CD4-positive, alpha-beta T cell treated with Interleukin-1 beta for 1 hour (primary cell): ENCODE results near the gene FLYWCH1.

ENCODE experiments used
- DNase-seq, 2 donors: peaks; one replicate each; pipeline ENCODE4 v3.0.0-alpha.2; 2020 to 2022

The FLYWCH1 gene

DNA sequence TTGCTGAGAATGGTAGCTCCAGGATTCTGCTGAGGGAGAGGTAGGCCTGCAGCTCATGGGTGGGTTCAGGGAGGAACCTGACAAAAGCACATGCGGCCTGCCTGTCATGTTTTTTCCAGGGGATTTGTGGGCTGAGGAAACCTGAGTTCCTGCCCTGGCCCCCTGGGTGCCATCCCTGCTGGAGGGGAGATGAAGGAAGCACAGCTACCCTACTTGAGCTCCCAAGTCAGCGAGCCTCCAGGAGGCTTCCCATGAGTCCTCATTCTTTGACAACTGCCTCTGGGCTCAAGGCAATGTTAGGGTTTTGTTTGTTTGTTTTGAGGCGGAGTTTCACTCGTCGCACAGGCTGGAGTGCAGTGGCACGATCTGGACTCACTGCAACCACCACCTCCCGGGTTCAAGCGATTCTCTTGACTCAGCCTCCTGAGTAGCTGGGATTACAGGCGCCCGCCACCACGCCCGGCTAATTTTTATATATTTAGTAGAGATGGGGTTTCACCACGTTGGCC lies 12.1 kb upstream of the FLYWCH1 start:
- no peak for DNase-seq

GRCh38 chr16:2900526-2901075 lies 11.1 kb upstream of the FLYWCH1 start:
- DNase-seq: no peak

DNA sequence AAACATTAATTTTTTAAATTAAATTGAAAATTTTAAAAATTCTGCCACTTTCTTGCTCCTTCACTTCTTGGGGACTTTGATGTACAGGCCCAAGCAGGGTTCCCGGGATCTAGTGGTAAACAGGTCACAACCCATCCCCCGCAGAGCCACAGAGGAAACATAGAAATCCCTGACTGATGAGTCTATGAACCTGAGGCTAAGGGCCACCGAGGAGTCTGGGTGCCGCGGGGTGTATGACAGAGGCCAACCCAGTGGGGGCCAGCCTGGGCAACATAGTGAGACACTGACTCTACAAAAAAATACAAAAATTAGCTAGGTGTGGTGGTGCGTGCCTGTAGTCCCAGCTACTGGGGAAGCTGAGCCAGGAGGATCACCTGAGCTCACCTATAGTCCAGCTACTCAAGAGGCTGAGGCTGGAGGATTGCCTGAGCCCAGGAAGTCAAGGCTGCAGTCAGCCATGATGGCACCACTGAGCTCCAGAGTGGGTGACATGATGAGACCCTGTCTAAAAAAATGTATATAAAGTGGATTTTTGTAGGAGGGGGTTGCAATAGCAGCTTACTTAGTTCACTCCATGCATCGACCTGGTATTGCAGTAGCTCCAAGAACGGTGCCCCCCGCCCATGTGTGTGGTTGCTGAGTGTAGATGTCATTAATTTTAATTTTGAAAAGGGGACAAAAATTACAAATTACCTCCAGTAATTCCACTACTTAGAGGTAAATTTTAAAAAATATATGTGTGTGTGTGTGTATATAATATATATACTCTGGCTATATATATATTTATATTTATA lies 9.2 kb upstream of the FLYWCH1 start:
- no peak for DNase-seq

GRCh38 chr16:2904100-2904921 lies 7.4 kb upstream of the FLYWCH1 start:
- peak; percentile 80 to 83 for DNase-seq

- no peak for DNase-seq
Measured at GRCh38 chr16:2904922-2905240, 6.8 kb upstream of the FLYWCH1 start.

GRCh38 chr16:2905241-2905987 lies 6.3 kb upstream of the FLYWCH1 start:
- DNase-seq: peak; percentile 94 to 95

- DNase-seq: no peak
Measured at GRCh38 chr16:2905988-2906387, 5.7 kb upstream of the FLYWCH1 start.

DNA sequence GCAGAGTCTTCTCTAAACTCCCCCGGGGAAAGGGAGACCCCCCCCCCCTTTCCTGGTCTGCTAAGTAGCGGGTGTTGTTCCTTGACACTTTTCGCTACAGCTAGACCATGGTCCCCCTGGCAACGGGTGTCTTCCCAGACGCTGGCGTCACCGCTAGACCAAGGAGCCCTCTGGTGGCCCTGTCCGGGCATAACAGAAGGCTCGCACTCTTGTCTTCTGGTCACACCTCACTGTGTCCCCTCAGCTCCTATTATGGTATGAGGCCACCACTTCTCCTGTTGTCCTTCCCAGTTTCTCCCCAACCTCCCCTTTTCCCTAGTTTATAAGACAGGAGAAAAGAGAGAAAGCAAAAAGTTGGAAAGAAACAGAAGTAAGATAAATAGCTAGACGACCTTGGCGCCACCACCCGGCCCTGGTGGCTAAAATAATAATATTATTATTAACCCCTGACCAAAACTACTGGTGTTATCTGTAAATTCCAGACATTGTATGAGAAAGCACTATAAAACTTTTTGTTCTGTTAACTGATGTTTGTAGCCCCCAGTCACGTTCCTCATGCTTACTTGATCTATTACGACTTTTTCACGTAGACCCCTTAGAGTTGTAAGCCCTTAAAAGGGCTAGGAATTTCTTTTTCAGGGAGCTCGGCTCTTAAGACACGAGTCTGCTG lies 4.5 kb upstream of the FLYWCH1 start:
- peak; percentile 72 to 79 for DNase-seq

DNA sequence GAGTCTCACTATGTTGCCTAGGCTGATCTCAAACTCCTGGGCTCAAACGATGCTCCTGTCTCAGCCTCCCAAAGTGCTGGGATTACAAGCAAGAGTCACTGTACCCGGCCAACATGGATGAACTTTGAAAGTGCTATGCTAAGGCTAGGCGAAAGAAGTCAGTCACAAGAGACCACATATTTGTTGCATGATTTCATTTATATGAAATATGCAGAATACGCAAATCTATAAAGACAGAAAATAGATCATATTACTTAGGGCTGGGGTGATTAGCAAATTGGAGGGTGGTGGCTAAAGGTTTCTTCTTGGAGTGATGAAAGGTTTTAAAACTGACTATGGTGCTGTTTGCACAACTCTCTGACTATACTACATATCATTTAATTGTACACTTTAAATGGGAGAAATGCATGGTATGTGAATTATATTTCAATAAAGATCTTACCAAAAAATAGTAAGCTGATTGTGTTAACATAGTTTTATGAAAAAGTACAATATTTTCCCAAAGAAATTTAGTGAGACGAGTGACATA lies 1.2 kb upstream of the FLYWCH1 start:
- no peak for DNase-seq

GRCh38 chr16:2912330-2913199 lies 834 bp downstream of the FLYWCH1 start:
- DNase-seq: peak; percentile 7 to 23

DNA sequence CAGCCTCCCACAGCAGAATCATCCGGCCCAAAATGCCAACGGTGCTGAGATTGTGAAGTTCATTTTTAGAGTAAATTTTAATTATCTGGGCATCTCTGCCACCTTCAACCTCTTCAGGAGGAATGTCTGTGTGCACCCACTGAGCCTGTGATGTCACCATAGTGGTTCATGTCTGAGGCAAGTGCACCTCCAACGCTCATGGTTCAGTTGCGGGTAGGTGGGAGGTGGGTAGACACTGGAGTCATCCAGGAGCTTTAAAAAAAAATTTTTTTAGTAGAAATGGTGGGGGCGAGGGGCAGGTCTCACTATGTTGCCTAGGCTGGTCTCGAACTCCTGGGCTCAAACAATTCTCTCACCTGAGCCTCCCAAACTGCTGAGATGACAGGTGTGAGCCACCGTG lies 1.9 kb downstream of the FLYWCH1 start:
- no peak for DNase-seq

- no peak for DNase-seq
Measured at GRCh38 chr16:2914233-2914632, 2.5 kb downstream of the FLYWCH1 start.

DNA sequence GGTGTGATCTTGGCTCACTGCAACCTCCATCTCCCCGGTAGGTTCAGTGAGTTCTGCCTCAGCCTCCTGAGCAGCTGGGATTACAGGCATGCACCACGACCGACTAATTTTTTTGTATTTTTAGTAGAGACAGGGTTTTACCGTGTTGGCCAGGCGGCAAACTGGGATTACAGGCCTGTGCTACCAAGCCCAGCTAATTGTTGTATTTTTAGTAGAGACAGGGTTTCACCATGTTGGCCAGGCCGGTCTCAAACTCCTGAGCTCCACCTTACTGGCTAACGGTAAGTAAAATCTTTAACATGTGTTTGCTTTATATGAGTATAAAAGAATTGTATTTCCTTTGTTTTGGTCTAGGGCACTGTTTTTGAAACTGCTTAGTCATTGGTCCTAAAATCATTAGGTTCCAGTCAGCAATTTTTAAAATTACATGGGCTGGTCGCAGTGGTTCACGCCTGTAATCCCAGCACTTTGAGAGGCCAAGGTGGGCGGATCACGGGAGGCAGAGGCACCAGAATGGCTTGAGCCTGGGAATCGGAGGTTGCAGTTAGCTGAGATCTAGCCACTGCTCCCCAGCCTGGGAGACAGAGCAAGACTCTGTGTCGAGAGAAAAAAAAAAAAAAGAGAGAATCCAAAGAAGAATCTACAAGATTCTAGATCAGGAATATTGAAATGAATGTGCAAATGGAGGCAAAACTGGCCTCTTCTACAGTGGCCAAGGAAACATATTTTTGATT lies 3.6 kb downstream of the FLYWCH1 start:
- no peak for DNase-seq

GRCh38 chr16:2919511-2920255 lies 8.0 kb downstream of the FLYWCH1 start:
- peak; percentile 59 to 77 for DNase-seq

DNA sequence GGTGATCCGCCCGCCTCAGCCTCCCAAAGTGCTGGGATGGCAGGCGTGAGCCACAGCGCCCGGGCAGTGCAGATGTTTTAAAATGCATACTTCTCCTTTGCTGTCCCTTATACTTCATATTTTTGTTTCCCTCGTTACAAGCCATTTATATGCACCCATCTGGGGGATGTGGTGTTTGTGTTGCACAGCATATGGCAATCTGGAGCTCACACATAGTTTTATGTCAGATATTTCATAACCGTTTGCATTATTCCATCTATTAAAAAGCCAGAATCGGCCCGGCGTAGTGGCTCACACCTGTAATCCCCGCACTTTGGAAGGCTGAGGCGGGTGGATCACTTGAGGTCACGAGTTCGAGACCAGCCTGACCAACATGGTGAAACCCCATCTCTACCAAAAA lies 11.8 kb downstream of the FLYWCH1 start:
- no peak for DNase-seq

- DNase-seq: no peak
Measured at GRCh38 chr16:2924901-2925755, 13.4 kb downstream of the FLYWCH1 start.

DNA sequence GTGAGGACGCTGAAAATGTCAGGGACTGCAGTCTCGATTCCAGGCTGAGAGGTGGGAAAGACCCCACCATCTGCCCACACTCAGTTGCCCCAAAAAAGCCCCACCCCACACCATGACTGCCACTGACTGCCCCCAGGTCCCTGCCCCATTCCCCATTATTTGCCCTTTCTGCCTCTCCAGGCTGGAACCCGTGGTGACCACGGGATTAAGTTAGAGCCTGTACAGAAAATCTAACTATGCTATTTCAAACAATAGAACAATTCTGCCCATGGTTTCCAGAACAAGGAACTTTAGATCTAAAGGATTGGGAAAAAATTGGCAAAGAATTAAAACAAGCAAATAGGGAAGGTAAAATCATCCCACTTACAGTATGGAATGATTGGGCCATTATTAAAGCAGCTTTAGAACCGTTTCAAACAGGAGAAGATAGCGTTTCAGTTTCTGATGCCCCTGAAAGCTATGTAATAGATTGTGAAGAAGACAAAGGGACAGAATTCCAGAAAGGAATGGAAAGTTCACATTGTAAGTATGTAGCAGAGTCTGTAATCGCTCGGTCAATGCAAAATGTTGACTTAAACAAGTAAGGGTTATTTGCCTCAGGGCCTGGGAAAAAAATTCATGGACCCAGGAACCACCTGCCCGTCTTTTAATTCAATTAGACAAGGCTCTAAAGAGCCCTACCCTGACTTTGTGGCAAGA lies 14.4 kb downstream of the FLYWCH1 start:
- no peak for DNase-seq

- DNase-seq: no peak
Measured at GRCh38 chr16:2926650-2926999, 14.9 kb downstream of the FLYWCH1 start.
